GM23248 (cell line): Measurements from ENCODE around the gene KIF23. TPM values are rescaled to one million over a fixed set of nuclear protein-coding genes. Genes with fewer than 3 reads are reported as not detected.

ENCODE experiments used
- DNase-seq: peaks from one replicate; pipeline ENCODE4 v3.0.0-alpha.2; 2015
- H2AFZ ChIP-seq: fragments of 200-600 bp; sonication (generic); 2 replicates; pipeline ENCODE4 v1.6.1; 2016; ENCODE audit warnings: antibody characterized with exemption
- H3F3A ChIP-seq: fragments of 200-600 bp; sonication (generic); 2 replicates; pipeline ENCODE4 v1.6.1; 2016; ENCODE audit warnings: mild to moderate bottlenecking, antibody characterized with exemption, mixed run types; ENCODE audit not compliant: insufficient read depth
- H3K27ac ChIP-seq: fragments of 200-600 bp; sonication (generic); 2 replicates; pipeline ENCODE4 v1.5.1; 2016; ENCODE audit warnings: mild to moderate bottlenecking
- H3K27me3 ChIP-seq: fragments of 200-600 bp; sonication (generic); replicated peaks from 2 replicates; pipeline ENCODE4 v1.6.1; 2016; ENCODE audit warnings: mild to moderate bottlenecking; ENCODE audit not compliant: insufficient read depth
- H3K36me3 ChIP-seq: fragments of 200-600 bp; sonication (generic); 2 replicates; pipeline ENCODE4 v1.6.1; 2016; ENCODE audit warnings: low read depth, mild to moderate bottlenecking
- H3K4me1 ChIP-seq: fragments of 200-600 bp; sonication (generic); 2 replicates; pipeline ENCODE4 v1.6.1; 2016; ENCODE audit warnings: mild to moderate bottlenecking; ENCODE audit not compliant: insufficient read depth
- H3K4me2 ChIP-seq: fragments of 200-600 bp; sonication (generic); one replicate; pipeline ENCODE4 v1.6.1; 2016; ENCODE audit warnings: mild to moderate bottlenecking; ENCODE audit not compliant: unreplicated experiment
- H3K4me3 ChIP-seq: fragments of 200-600 bp; sonication (generic); 2 replicates; pipeline ENCODE4 v1.5.1; 2016; ENCODE audit warnings: mild to moderate bottlenecking
- H3K79me2 ChIP-seq: fragments of 200-600 bp; sonication (generic); 2 replicates; pipeline ENCODE4 v1.6.1; 2016; ENCODE audit warnings: mild to moderate bottlenecking; ENCODE audit not compliant: insufficient read depth
- H3K9ac ChIP-seq: fragments of 200-600 bp; sonication (generic); 2 replicates; pipeline ENCODE4 v1.6.1; 2016; ENCODE audit warnings: mild to moderate bottlenecking
- H3K9me2 ChIP-seq: fragments of 200-600 bp; sonication (generic); 2 replicates; pipeline ENCODE4 v1.6.1; 2016; ENCODE audit warnings: mixed run types, mild to moderate bottlenecking, moderate library complexity; ENCODE audit not compliant: insufficient read depth
- H3K9me3 ChIP-seq: fragments of 200-600 bp; sonication (generic); one replicate; pipeline ENCODE4 v1.6.1; 2017; ENCODE audit warnings: low read depth
- H4K20me1 ChIP-seq: fragments of 200-600 bp; sonication (generic); 2 replicates; pipeline ENCODE4 v1.6.0; 2016; ENCODE audit not compliant: insufficient read depth
- EZH2 ChIP-seq: fragments of 200-600 bp; sonication (generic); IDR thresholded peaks from 2 replicates; pipeline ENCODE4 v1.6.1; 2018; ENCODE audit warnings: antibody characterized with exemption, mild to moderate bottlenecking; ENCODE audit not compliant: insufficient read depth, poor library complexity, severe bottlenecking
- EZH2phosphoT487 ChIP-seq: fragments of 200-600 bp; sonication (generic); IDR thresholded peaks from 2 replicates; pipeline ENCODE4 v1.6.1; 2018; ENCODE audit warnings: antibody characterized with exemption, moderate library complexity, mild to moderate bottlenecking, low read depth; ENCODE audit not compliant: insufficient read depth
- WGBS, 2 experiments: methylation state at CpG; one replicate each; pipeline ENCODE4 v1.1.6; 2015 to 2017; ENCODE audit warnings: low lambda C conversion rate in 2 of 2, low coverage in 1 of 2; ENCODE audit errors: missing lambda C conversion rate in 2 of 2; 5-methylcytosine and 5-hydroxymethylcytosine counted together
- in situ Hi-C: fragments of 300-500 bp; cut with MboI; formaldehyde crosslinking; loops from 2 replicates; pipeline ENCODE4 v1.15.0; 2020
- polyA plus RNA-seq: library from polyadenylated mRNA; unstranded; fragments of >200 nt; fragmentation: Nextera tagmentation; extraction: Ambion mirVana; gene quantifications from 2 replicates; pipeline ENCODE4 v1.2.1, GENCODE V29; 2016
- total RNA-seq: library from RNA; depleted of rRNA; stranded (reverse); fragments of >200 nt; shearing (Covaris generic); gene quantifications from 2 replicates; pipeline ENCODE4 v1.2.3, GENCODE V29; 2014

KIF23 gene
- total and polyA plus RNA-seq, 2 experiments from 2014 or later: 28.8 to 29.4 TPM

DNA sequence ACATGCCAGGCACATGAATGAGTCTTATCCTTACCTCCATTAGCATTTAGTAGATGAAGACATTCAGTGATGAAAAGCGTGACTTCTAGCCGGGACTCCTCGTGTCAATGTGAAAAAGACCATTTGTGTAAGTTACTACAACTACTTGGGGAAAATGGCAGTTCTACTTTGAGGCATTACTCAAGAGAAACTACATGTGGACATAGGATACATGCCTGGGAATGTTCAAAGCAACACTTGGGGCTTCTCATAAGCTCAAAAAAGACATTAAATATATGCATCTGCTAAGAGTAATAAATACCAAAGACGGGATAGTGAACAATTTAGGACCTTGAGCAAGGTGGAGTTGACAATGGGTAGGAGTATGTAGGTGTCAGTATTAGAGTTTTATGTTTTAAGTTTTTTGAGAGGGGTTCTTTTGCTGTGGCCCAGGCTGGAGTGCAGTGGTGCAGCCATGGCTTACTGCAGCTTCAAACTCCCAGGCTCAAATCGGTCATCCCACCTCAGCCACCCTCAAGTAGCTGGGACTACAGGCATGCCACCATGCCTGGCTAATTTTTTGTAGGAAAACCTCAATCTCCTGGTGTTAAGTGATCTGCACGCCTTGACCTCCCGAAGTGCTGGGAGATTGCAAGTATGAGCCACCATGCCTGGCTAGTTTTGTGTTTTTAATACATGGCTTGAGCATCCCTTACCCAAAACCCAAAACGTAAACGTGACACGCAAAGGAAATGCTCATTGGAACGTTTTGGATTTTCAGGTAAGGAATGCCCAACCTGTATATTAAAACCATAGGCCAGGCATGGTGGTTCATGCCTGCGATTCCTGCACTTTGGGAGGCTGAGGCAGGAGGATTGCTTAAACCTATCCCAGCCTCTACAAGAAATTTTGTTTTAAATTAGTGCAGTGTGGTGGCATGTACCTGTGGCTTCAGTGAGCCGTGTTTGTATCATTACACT lies 42.3 kb downstream of the KIF23 start:
- no peaks in the 10 kb centered on the region for H3K9me2 ChIP-seq
- H3K9me3 ChIP-seq: no peaks in the 10 kb centered on the region
- no peak overlapping the region for H3K27ac ChIP-seq
- H3F3A ChIP-seq: peaks cover 79% of the 10 kb centered on the region
- in situ Hi-C loops: no loop called here
- peaks cover 21% of the 10 kb centered on the region for H3K4me1 ChIP-seq
- no peak for DNase-seq
- H4K20me1 ChIP-seq: peaks cover 18% of the 10 kb centered on the region; the same call in 1 of the 2 replicates
- H3K9ac ChIP-seq: no peak overlapping the region
- WGBS, 2 experiments: 90 to 92% methylated on average over 13 of the region's 13 CpGs
- peaks cover 40% of the 10 kb centered on the region for H3K79me2 ChIP-seq
- H3K36me3 ChIP-seq: peaks cover 38% of the 10 kb centered on the region
- no peak overlapping the region for H3K4me3 ChIP-seq
- TF ChIP-seq EZH2phosphoT487 (no peak), EZH2 (no peak)
- H2AFZ ChIP-seq: no peak overlapping the region
- no peaks in the 10 kb centered on the region for H3K27me3 ChIP-seq
- H3K4me2 ChIP-seq: no peak overlapping the region

- Histone ChIP-seq H3K9ac (no peak overlapping the region), H3K4me2 (no peak overlapping the region), H3K9me3 (no peaks in the 10 kb centered on the region), H3K9me2 (no peaks in the 10 kb centered on the region), H3K79me2 (peaks cover 40% of the 10 kb centered on the region), H3K36me3 (peaks cover 38% of the 10 kb centered on the region), H3K4me1 (peaks cover 17% of the 10 kb centered on the region), H3K27me3 (no peaks in the 10 kb centered on the region), H3K4me3 (no peak overlapping the region), H2AFZ (no peak overlapping the region), H4K20me1 (peaks cover 18% of the 10 kb centered on the region; the same call in 1 of the 2 replicates), H3F3A (peaks cover 70% of the 10 kb centered on the region), H3K27ac (no peak overlapping the region)
- WGBS, 2 experiments: 83 to 87% methylated on average over 8 of the region's 8 CpGs
- no peak for DNase-seq
- in situ Hi-C loops: no loop called here
- TF ChIP-seq EZH2phosphoT487 (no peak), EZH2 (no peak)
These were observed 43.4 kb downstream of the KIF23 start for GRCh38 chr15:69457304-69458280.

DNA sequence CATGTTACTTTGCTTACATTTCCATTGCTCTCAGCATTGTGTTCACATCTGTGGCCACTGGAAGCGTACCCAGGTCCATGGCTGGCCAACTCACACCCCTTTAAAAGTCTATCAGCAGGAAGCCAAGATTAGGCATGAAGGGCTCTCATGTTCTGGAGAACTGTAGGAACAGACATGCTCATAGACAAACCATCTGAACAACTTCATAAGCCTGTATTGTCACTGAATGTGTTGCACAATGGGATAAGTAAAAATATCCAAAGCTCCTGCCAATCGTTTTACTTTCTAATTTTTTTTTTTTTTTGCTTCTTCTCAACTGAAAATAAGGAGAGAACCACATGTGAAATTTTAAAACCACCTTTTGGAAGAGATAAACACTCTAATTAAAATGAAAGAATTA lies 44.9 kb downstream of the KIF23 start:
- Histone ChIP-seq H3K4me2 (no peak overlapping the region), H3K36me3 (peaks cover 32% of the 10 kb centered on the region), H3K27ac (no peak overlapping the region), H3K9me3 (no peaks in the 10 kb centered on the region), H3F3A (peaks cover 69% of the 10 kb centered on the region), H3K9me2 (no peaks in the 10 kb centered on the region), H3K27me3 (no peaks in the 10 kb centered on the region), H3K4me1 (peaks cover 21% of the 10 kb centered on the region), H3K9ac (no peak overlapping the region), H3K4me3 (no peak overlapping the region), H4K20me1 (peaks cover 11% of the 10 kb centered on the region; the same call in 1 of the 2 replicates), H2AFZ (no peak overlapping the region), H3K79me2 (peaks cover 26% of the 10 kb centered on the region)
- DNase-seq: peak; percentile 27
- TF ChIP-seq EZH2: no peak
- TF ChIP-seq EZH2phosphoT487: no peak
- 31 to 32% methylated on average over 2 of the region's 2 CpGs for WGBS, 2 experiments
- in situ Hi-C loops: no loop called here

DNA sequence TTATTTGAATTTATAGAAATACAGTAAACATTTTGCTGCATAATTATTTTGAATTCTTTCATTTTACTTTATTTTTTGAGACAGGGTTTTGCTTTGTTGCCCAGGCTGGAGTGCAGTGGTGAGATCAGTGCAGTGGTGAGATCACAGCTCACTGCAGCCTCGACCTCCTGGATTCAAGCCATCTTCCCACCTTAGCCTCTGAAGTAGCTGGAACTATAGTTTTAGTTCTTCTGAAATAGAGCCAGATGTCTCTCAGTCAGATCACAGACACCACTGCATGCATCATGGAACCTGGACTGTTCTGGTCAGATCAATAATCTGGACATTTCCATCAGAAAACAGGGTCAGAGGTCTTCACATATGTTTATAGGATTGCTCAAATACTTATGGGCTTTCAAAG lies 46.3 kb downstream of the KIF23 start:
- no peaks in the 10 kb centered on the region for H3K9me3 ChIP-seq
- H3K27me3 ChIP-seq: no peaks in the 10 kb centered on the region
- peaks cover 19% of the 10 kb centered on the region for H3K36me3 ChIP-seq
- no peak overlapping the region for H2AFZ ChIP-seq
- H3K79me2 ChIP-seq: peaks cover 12% of the 10 kb centered on the region
- TF ChIP-seq EZH2 (no peak), EZH2phosphoT487 (no peak)
- DNase-seq: no peak
- H3K27ac ChIP-seq: no peak overlapping the region
- H3K9me2 ChIP-seq: no peaks in the 10 kb centered on the region
- H3K4me2 ChIP-seq: no peak overlapping the region
- H3K9ac ChIP-seq: no peak overlapping the region
- H3K4me1 ChIP-seq: peaks cover 8% of the 10 kb centered on the region
- 0 to 4% methylated on average over 1 of the region's 1 CpG for WGBS, 2 experiments
- H3F3A ChIP-seq: peaks cover 59% of the 10 kb centered on the region
- no peak overlapping the region for H3K4me3 ChIP-seq
- in situ Hi-C loops: no loop called here
- no peaks in the 10 kb centered on the region for H4K20me1 ChIP-seq
